SK-MEL-5 (cell line): ENCODE results near the gene CCDC88C. TPM values are rescaled to one million over a fixed set of nuclear protein-coding genes. Genes with fewer than 3 reads are reported as not detected.

Experiments
- DNase-seq: peaks from one replicate; pipeline ENCODE4 v3.0.0-alpha.2; 2016; ENCODE audit warnings: low read depth, low spot score
- in situ Hi-C: cut with HindIII; loops from 2 replicates; pipeline ENCODE4 v1.10.0; 2016; ENCODE audit warnings: low sequenced_read_pairs, high pct_unique_total_duplicates, low pct_unique_long_range_greater_than_20kb
- total RNA-seq: library from RNA; depleted of rRNA; stranded (reverse); fragments of >200 nt; shearing (Covaris generic); gene quantifications from 2 replicates; pipeline ENCODE4 v1.2.3, GENCODE V29; 2014

The CCDC88C gene
- total RNA-seq, 1 experiment from 2014 or later, result 6.4 TPM

- in situ Hi-C loops, result loop anchor here (25.0 kb wide), 1 partner anchor 387 kb away; no protein-coding TSS in a partner anchor
- DNase-seq, result no peak
These were observed 118.2 kb downstream of the CCDC88C start for GRCh38 chr14:91299121-91300115.

- DNase-seq, result no peak
- in situ Hi-C loops, result loop anchor here (25.0 kb wide), 1 partner anchor 386 kb away; no protein-coding TSS in a partner anchor
These were observed 119.0 kb downstream of the CCDC88C start for GRCh38 chr14:91298576-91298975.

- in situ Hi-C loops, result loop anchor here (25.0 kb wide), 1 partner anchor 385 kb away; no protein-coding TSS in a partner anchor
- DNase-seq, result no peak
These were observed 120.4 kb downstream of the CCDC88C start for GRCh38 chr14:91297081-91297711.

GRCh38 chr14:91295851-91296796, 121.5 kb downstream of the CCDC88C start:
- in situ Hi-C loops, result loop anchor here (25.0 kb wide), 1 partner anchor 384 kb away; no protein-coding TSS in a partner anchor
- no peak for DNase-seq

GRCh38 chr14:91295276-91295845, 122.3 kb downstream of the CCDC88C start:
- DNase-seq, result no peak

GRCh38 chr14:91294153-91294552, 123.5 kb downstream of the CCDC88C start:
- in situ Hi-C loops, result loop anchor here (25.0 kb wide), 1 partner anchor 382 kb away; no protein-coding TSS in a partner anchor
- no peak for DNase-seq

More at GRCh38 chr14:91295276-91295845, 122.3 kb downstream of the CCDC88C start:
- in situ Hi-C loops, result loop anchor here (25.0 kb wide), 1 partner anchor 383 kb away; no protein-coding TSS in a partner anchor

- in situ Hi-C loops, result loop anchor here (25.0 kb wide), 1 partner anchor 381 kb away; no protein-coding TSS in a partner anchor
- no peak for DNase-seq
These were observed 124.3 kb downstream of the CCDC88C start for GRCh38 chr14:91293281-91293680.

DNA sequence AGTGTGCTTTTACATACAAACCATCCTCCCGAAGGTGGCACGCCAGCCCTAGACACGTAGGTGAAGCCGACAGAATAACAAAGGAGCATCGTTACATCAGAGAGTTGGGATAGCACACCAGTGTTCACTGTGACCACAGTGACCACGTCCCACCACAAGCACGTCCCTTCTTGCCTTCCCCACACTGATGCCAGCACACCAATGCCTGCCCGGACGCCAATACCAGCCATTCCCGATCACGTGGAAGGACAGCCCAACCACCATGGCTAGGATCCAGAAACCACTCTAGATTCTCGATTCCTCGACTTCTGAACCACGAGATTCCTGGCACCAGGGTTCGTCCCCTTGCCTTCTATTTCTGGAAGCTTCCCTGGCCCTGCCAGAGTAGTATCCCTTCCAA, 125.1 kb downstream of the CCDC88C start:
- in situ Hi-C loops, result loop anchor here (25.0 kb wide), 1 partner anchor 380 kb away; no protein-coding TSS in a partner anchor

DNA sequence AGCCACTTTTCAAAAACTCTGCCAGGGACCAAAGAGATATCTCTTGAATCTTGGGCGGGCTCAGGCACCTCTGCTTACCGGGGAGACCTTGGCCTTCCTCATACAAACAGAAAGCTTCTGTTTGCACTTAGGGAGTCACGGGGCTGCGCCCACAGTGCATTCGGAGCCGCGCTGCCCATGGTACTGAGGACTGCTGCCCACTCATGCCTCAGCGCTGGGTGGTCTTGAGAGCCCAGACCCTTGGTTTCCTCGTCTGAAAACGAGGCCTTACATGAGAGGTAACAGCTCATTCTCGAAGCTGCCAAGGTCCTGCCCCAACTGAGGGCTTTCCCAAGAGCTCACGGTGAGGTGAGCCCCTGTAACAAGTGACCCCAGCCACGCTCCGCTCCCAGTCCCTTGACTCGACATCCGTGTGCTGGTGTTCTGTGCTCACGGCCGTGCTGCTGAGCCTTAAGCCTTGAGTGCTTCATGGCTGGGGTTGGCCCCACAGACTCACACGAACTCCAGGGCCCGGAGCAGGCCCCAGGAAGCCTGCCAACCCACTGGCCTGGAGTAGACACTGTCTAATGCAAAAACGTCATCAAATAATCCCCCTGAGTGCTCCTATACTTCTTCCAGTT, 125.7 kb downstream of the CCDC88C start:
- in situ Hi-C loops, result loop anchor here (25.0 kb wide), 1 partner anchor 380 kb away; no protein-coding TSS in a partner anchor

More for the DNA sequence above, 125.1 kb downstream of the CCDC88C start:
- DNase-seq, result no peak

DNA sequence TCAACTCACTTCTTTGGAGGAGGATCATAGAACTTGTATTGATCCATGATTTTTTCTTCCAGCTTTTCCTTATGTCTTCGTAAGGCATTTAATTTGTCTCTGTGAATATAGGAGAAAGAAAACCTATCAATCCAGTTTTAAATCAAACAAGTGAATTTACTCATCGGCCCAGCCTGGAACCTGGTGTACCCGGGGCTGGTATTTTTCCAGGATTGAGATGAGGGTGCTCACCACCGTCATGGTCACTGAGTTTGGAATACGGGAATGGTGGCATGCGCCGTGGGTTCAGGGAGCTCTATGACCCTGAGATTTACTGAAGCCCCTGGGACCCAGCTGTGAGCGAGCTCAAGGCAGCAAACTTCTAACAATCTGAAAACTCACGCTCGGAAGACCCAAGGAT, 126.6 kb downstream of the CCDC88C start:
- no peak for DNase-seq
- in situ Hi-C loops, result loop anchor here (25.0 kb wide), 1 partner anchor 379 kb away; no protein-coding TSS in a partner anchor

More for the DNA sequence above, 125.7 kb downstream of the CCDC88C start:
- DNase-seq, result no peak

- no peak for DNase-seq
- in situ Hi-C loops, result loop anchor here (25.0 kb wide), 1 partner anchor 377 kb away; no protein-coding TSS in a partner anchor
These were observed 128.2 kb downstream of the CCDC88C start for GRCh38 chr14:91289464-91289863.

DNA sequence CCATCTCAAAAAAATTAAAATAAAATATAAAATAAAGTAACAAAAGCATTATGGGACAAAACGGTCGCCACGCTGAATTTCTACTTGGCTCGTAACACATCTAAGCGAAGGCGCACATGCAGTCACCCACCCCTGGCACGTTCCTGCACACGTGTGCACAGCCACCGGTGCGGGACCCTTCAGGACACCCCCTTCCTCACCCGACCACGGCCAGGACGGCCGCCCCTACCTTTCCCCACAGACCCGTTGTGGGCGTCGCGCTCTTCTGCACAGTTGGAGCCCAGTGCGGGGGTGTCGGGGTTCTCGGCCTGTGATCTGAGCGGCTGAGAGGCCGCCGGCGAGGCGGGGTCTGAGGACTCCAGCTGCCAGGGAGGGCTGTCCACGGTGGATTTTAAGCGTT, 128.7 kb downstream of the CCDC88C start:
- no peak for DNase-seq
- in situ Hi-C loops, result loop anchor here (25.0 kb wide), 1 partner anchor 377 kb away; no protein-coding TSS in a partner anchor

DNA sequence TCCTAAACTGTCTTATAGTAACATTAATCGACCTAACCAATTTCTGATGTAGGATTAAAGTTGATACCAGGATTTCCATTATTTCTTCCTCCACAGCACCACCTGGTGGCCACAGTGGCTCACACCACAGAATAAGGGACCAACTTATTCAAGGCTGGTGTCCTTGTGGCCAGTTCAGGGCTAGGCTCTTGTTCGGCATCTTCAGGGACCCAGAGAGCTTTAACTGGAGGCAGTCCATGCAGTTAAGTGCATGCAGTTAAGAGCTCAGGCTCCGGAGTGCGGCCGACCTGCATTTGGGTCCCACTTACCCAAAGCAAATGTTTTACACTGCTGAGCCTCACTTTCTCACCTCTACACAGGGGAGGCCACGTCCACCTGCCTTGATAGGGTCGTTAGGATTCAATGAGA, 131.1 kb downstream of the CCDC88C start:
- in situ Hi-C loops, result loop anchor here (25.0 kb wide), 1 partner anchor 374 kb away; no protein-coding TSS in a partner anchor
- DNase-seq, result peak; percentile 79

DNA sequence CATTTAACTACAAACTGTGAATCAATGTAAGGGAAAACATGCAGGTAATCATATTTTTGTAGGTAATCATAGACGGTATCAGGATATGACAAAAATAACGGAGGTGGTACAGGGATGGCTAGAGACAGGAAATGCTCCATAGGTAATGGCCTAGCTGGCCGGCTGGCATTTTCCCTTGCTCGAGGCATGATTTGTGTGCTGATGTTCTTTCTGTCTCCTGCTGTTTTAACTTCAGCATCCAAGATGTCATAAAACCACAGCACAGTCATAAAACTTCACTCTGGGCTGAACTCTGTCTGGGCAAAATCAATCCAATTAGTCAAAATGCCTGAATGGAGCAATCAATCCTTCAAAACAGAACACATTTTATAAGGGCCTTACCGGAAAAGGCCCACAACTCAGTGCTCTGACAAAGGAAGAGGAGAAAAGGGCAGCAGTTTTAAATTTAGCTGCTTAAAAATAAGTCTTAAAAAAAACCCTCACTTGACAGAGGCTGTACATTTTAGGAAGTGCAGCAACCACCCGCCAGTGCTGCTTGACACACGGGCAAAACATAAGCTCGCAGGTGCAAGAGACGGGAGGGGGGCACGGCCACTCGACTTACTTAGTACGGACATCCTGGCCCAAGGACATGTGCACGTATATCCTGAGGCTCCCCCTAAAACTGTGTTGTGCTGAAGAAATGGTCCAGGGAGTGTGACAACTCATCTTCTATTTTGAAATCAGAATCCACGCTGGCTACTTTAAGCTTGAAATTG, 132.7 kb downstream of the CCDC88C start:
- DNase-seq, result no peak
- in situ Hi-C loops, result loop anchor here (25.0 kb wide), 1 partner anchor 373 kb away; no protein-coding TSS in a partner anchor

- in situ Hi-C loops, result loop anchor here (25.0 kb wide), 1 partner anchor 372 kb away; no protein-coding TSS in a partner anchor
- no peak for DNase-seq
These were observed 133.4 kb downstream of the CCDC88C start for GRCh38 chr14:91284146-91284790.
